Amniotic stem cell (primary cell): ENCODE measurements around the gene CLDN15.
A peak's percentile ranks its signal among the peaks of the same experiment; 100 is the strongest.

ENCODE experiments used
- DNase-seq: peaks from one replicate; lab custom pipeline; 2025; lab: John Stamatoyannopoulos, UW

The CLDN15 gene

GRCh38 chr7:101244375-101245146 is 7.0 kb upstream of the CLDN15 start, which contains the start of gene FIS1:
TSS of gene FIS1 (minus strand) at chr7:101245081. CDS start at chr7:101245004, 77 bp downstream.
- DNase-seq, result peak; percentile 82

DNA sequence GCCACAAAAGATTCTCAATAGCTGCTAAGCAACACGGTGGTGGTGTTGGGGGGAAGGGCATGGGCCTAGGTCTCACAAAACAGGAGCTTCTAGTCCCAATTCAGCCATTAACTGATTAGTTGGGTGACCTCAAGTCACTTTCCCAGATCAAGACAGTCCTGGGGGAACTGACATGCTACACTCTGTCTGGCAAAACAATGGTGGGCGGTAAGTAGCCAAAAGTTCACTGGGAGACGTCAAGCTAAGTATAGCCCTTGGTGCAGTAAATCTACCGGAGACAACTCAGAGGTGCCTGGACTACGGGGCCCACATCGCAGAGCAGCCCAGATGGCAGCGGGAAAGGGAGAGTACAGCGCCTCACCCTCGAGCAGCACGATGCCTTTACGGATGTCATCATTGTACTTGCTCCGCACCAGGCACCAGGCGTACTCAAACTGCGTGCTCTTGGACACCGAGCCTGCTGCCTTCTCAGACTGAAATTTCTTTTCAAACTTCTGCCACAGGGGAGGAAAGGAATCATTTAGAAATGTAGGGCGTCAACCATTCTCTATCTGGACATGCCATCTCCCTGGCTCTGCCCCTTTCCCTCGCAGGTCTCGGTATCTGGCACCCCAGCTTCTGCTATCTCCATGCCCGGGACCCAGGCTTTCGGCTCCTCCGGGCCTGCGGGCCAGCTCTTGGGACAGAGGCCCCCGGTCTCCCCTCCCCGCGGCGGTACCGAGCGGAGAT is 6.2 kb upstream of the CLDN15 start:
- DNase-seq, result no peak

DNA sequence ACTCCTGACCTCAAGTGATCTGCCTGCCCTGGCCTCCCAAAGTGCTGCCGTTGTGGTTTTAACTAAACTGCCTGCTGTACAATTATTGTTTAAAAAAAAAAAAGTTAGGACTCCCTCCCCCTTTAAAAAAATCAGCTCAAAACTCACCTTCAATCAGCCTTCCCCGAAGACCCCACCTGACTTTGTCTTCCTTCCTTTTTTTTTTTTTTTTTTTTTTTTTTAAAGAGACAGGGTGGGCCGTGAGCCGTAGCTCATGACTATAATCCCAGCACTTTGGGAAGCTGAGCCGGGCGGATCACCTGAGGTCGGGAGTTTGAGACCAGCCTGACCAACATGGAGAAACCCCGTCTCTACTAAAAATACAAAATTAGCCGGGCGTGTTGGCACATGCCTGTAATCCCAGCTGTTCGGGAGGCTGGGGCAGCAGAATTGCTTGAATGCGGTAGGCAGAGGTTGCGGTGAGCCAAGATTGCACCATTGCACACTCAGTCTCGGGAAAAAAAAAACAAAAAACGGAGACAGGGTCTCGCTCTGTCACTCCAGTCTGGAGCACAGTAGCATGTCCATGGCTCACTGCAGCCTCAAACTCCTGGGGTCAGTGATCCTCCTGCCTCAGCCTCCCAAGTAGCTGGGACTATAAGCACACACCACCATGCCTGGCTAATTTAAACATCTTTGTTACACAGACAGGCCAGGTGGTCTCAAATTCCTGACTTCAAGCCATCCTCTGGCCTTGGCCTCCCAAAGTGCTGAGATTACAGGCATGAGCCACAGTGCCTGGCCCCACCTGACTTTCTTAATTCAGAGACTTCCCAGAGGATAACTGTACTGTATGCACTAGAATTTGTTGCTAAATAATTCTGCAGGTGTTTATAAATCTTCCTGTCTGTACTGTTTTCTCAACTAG is 4.1 kb upstream of the CLDN15 start:
- DNase-seq, result no peak

- DNase-seq, result no peak
Measured at GRCh38 chr7:101241015-101241363, 3.4 kb upstream of the CLDN15 start.

GRCh38 chr7:101240226-101241014 is 2.8 kb upstream of the CLDN15 start:
- DNase-seq, result no peak

DNA sequence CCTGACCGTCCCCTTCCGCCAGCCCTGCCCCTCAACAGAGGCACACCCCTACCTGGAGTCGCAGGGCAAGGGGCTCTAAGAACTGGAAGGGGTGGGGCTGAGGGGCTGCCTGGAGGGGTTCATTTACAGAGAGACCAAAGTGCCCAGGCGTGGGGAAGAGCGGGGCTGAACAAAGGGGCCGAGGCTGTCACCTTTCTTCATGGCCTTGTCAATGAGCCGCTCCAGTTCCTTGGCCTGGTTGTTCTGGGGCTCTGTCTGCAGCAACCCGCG is 2.3 kb upstream of the CLDN15 start:
- no peak for DNase-seq

DNA sequence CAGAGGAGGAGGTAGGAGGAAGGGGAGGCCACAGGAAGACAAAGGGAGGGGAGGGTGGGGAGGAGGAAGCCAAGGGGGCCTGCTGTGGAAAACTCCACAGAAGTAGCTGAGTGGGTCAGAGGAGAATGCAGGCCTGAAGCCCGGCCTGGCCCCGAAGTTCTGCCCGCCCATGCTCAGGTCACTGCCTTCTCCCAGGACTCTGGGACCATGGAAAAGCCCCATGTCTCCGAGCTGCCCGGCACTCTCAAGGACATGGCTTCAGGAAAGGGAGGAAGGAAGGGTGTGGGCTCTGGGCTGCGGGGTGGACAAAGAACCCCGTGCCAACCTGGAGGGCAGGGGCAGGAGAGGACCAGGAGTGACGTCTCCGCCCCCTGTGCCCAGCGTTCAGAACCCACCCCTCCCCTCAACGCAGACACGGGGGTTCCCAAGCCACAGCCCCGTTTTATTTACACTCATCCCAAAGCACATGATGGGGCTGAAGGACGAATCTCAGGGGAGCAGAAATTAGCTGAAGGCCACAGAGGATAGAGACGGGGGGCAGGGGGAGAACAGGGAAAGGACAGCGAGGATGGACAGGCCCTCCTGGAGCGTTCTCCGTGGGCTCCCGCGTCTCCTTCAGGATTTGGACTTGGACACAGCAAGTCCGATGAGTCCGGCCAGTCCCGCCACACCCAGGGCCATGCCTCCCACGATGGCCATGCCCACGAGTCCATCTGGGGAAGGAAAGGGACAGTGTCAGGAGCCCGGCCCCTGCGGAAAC is 1.8 kb upstream of the CLDN15 start:
- DNase-seq, result no peak

DNA sequence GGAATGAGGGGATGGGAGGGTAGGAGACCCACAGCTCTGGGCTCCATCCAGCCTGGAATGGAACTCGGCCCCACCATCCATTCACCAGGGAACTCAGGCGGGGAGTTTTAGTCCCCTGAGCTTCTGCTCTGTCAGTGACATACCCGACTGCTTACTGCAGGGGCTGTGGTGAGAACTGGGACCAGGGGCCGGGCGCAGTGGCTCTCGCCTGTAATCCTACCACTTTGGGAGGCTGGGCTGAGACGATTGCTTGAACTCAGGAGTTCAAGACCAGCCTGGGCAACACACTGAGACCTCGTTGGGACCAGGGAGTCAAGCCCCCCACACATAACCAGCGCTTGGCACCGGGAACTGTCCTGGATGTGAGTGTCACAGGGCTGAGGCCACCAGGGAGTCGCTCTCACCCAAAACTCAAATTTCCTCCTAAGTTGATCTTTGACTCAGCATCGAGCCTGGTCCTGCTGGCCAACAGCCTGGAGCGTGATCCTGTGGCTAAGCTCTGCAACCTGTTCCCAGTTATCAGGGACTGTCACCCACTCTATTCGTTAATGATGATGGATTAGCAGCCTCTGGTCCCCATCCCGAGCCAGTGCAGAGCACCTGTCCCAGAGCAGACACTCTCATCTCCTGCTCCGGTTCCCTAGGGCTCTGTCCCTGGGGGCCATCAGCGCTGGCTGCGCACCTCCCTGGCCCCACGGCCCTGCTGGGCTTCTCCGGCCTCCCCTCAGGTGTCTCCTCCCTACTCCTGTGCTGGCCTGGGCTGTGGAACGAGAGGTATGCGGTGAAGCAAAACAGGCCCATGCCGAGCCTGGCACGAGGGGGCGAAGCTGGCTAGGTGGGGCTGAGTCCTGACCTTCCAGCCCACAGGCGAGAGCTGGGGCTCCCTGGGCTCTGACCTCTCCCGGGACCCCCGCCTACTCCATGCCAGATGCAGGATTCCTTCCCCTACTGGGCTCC is 902 bp upstream of the CLDN15 start:
- DNase-seq, result no peak

GRCh38 chr7:101236292-101236835 is 1.2 kb downstream of the CLDN15 start:
- no peak for DNase-seq

GRCh38 chr7:101235522-101235921 is 2.1 kb downstream of the CLDN15 start:
- no peak for DNase-seq

- DNase-seq, result no peak
Measured at GRCh38 chr7:101235050-101235449, 2.6 kb downstream of the CLDN15 start.

GRCh38 chr7:101234636-101235035 is 3.0 kb downstream of the CLDN15 start:
- no peak for DNase-seq

- DNase-seq, result no peak
Measured at GRCh38 chr7:101233907-101234547, 3.6 kb downstream of the CLDN15 start.

DNA sequence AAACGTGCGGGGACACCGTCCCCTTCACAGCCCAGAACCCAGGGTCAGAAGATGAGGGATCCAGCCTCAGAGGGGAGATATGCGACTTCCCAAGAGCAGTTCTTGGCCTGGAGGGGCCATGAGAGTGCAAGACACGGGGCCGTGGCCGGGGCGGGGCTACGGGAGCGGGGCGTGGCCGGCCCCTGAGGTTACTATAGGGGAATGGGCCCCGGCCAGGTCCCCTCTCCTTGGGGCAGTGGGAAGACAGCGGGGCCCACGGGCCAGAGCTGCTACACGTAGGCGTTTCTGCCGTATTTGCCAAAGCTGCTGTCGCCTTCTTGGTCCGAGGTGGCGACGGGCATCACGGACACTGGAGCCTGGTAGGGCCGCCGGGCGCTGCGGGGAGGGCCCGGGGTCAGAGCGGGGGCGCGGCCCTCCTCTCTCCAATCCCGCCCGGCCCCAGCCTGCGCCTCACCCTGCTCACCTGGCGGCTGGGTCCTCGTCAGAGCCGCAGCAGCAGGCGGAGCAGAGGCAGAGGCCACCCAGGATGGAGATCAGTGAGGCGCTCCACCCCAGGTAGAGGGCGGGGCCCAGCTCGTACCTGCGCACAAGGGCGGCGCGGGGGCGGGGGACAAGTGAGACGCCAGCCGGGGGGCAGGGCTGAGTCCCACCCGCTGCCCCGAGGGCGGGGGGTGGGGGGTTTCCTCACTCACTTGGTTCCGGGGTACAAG is 5.3 kb downstream of the CLDN15 start:
- no peak for DNase-seq

- DNase-seq, result no peak
Measured at GRCh38 chr7:101231644-101232043, 6.0 kb downstream of the CLDN15 start.

- no peak for DNase-seq
Measured at GRCh38 chr7:101226721-101227120, 10.9 kb downstream of the CLDN15 start.

DNA sequence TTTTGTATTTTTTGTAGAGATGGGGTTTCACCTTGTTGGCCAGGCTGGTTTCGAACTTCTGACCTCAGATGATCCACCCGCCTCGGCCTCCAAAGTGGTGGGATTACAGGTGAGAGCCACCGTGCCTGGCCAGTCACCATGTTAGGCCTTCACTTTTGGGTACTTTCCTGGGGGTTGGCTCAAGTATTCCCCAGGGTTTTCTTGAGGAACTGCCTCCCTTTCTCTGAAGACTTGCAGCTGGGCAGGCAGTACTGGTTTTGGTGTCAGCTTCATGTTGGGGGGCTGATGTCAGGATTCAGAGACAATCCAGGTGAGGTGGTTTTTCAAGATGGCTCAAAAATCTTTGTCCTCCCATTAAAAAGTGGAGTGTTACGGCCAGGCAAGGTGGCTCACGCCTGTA is 12.0 kb downstream of the CLDN15 start:
- no peak for DNase-seq

DNA sequence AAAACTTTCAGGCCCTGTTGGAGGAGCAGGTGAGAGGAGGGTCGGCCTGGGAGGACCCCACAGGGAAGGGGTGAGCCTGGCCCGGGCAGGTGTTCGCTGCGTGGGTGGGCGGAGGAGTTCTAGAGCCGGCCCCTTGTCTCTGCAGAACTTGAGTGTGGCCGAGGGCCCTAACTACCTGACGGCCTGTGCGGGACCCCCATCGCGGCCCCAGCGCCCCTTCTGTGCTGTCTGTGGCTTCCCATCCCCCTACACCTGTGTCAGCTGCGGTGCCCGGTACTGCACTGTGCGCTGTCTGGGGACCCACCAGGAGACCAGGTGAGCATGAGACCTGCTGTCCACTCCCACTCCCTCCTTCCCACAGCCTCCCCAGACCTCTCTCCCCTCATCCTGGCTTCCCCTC is 14.1 kb downstream of the CLDN15 start:
- no peak for DNase-seq
